Tibial nerve (tissue), 4 donors: Measurements from ENCODE around the gene STARD10.

Source experiments
- EP300 ChIP-seq, 2 donors: sonication (generic); formaldehyde crosslinking; IDR thresholded peaks; one replicate each; pipeline ENCODE4 v1.6.1; 2017; ENCODE audit warnings: antibody characterized with exemption in 2 of 2, mild to moderate bottlenecking in 1 of 2
- POLR2A ChIP-seq, 2 donors: fragments of 450-650 bp; IDR thresholded peaks; one replicate each; pipeline ENCODE4 v1.6.1; 2017; ENCODE audit warnings: antibody characterized with exemption in 2 of 2, mild to moderate bottlenecking in 2 of 2, moderate library complexity in 2 of 2
- TF ChIP-seq, protein P1 (sequence below), 5 experiments: fragments of 200-600 bp in 3 of 5; fragments of 450-650 bp in 2 of 5; sonication (generic) in 3 of 5; IDR thresholded peaks; one replicate each; pipeline ENCODE4 v1.5.1; 2016 to 2019; ENCODE audit warnings: antibody characterized with exemption in 5 of 5, mild to moderate bottlenecking in 3 of 5, moderate library complexity in 2 of 5

DNA sequence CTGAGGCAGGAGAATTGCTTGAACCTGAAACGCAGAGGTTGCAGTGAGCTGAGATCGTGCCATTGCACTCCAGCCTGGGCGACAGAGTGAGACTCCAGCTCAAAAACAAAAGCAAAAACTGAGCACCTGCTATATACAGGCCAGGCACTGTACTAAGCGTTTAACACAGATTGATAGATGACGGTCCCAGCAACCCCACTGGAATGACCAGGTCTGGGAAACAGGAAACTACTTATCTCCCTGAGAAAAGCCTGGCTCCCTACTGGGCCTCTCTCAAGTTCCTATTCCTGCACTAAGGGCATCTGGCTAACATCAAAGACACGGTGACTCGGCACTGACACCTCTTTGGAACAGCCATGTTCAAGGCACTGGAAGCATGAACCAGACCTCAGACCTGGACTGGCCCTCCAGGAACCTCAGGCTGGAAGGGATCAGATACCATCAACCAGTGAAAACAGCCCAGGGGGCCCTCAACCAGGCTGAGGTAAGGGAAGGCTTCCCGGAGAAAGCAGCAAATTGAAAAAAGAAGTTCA, 58.3 kb downstream of the STARD10 start:
- TF ChIP-seq, protein P1, sequence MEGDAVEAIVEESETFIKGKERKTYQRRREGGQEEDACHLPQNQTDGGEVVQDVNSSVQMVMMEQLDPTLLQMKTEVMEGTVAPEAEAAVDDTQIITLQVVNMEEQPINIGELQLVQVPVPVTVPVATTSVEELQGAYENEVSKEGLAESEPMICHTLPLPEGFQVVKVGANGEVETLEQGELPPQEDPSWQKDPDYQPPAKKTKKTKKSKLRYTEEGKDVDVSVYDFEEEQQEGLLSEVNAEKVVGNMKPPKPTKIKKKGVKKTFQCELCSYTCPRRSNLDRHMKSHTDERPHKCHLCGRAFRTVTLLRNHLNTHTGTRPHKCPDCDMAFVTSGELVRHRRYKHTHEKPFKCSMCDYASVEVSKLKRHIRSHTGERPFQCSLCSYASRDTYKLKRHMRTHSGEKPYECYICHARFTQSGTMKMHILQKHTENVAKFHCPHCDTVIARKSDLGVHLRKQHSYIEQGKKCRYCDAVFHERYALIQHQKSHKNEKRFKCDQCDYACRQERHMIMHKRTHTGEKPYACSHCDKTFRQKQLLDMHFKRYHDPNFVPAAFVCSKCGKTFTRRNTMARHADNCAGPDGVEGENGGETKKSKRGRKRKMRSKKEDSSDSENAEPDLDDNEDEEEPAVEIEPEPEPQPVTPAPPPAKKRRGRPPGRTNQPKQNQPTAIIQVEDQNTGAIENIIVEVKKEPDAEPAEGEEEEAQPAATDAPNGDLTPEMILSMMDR (IDR thresholded peaks at IDR 0.05), result no peak
- TF ChIP-seq EP300 (IDR thresholded peaks at IDR 0.05) (no peak), POLR2A (IDR thresholded peaks at IDR 0.05) (no peak)
